Suprapubic skin (tissue), 4 donors: ENCODE data around the gene KCNIP4. TPM values are rescaled to one million over a fixed set of nuclear protein-coding genes. Genes with fewer than 3 reads are reported as not detected.

Source experiments
- DNase-seq, 2 donors: peaks; one replicate each; pipeline ENCODE4 v3.0.0-alpha.2; 2019; ENCODE audit warnings: low spot score in 2 of 2
- H3K27ac ChIP-seq: fragments of 200-600 bp; sonication (generic); one replicate; pipeline ENCODE4 v1.5.1; 2019
- H3K27me3 ChIP-seq: fragments of 200-600 bp; sonication (generic); one replicate; pipeline ENCODE4 v1.5.1; 2019
- H3K36me3 ChIP-seq: fragments of 200-600 bp; sonication (generic); one replicate; pipeline ENCODE4 v1.5.1; 2019
- H3K4me1 ChIP-seq: fragments of 200-600 bp; sonication (generic); one replicate; pipeline ENCODE4 v1.5.1; 2019
- H3K4me3 ChIP-seq: fragments of 200-600 bp; sonication (generic); one replicate; pipeline ENCODE4 v1.5.1; 2019; ENCODE audit warnings: mild to moderate bottlenecking
- H3K9me3 ChIP-seq: fragments of 200-600 bp; sonication (generic); one replicate; pipeline ENCODE4 v1.5.1; 2019
- EP300 ChIP-seq: sonication (generic); formaldehyde crosslinking; IDR thresholded peaks from one replicate; pipeline ENCODE4 v1.6.1; 2017; ENCODE audit warnings: antibody characterized with exemption
- POLR2A ChIP-seq, 2 donors: fragments of 450-650 bp; IDR thresholded peaks; one replicate each; pipeline ENCODE4 v1.6.1; 2017; ENCODE audit warnings: antibody characterized with exemption in 2 of 2, mild to moderate bottlenecking in 2 of 2, moderate library complexity in 2 of 2
- POLR2AphosphoS5 ChIP-seq, 3 donors: sonication (generic); formaldehyde crosslinking; IDR thresholded peaks; one replicate each; pipeline ENCODE4 v1.6.1; 2017; ENCODE audit warnings: antibody characterized with exemption in 3 of 3
- WGBS: methylation state at CpG from one replicate; pipeline ENCODE4 v1.1.5; 2018; 5-methylcytosine and 5-hydroxymethylcytosine counted together
- total RNA-seq, 4 donors: library from RNA; depleted of rRNA; stranded (reverse); fragments of >200 nt; gene quantifications; one replicate each; pipeline ENCODE4 v1.1.0, GENCODE V29; 2016
- TF ChIP-seq, protein P1 (sequence below), 2 donors: fragments of 200-600 bp in 1 of 2; fragments of 450-650 bp in 1 of 2; sonication (generic) in 1 of 2; IDR thresholded peaks; one replicate each; pipeline ENCODE4 v1.5.1; 2016 to 2019; ENCODE audit warnings: antibody characterized with exemption in 2 of 2, mild to moderate bottlenecking in 1 of 2, moderate library complexity in 1 of 2

KCNIP4 gene
- total RNA-seq, 4 donors from 2014 or later = not detected

DNA sequence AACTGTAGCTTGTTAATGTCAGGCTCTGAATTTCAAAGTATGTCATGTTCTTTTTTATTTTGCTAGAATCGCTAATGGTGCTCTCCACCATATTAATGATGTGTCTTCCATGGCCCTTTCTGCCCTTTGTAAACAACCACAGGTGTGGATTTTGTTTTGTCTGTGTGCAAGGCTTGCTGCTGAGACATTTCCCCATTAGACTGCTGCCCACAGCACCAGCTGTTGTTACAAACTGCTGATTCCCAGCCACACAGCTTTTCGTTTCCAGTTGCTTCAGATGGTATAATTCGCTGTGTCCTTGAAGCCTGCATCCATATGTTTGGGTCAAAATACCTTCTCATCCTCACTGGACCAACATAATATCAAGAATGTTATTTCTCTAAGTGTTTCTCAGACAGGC lies 32.8 kb downstream of the KCNIP4 start:
- Histone ChIP-seq H3K4me3 (no peak overlapping the region), H3K4me1 (no peaks in the 10 kb centered on the region), H3K36me3 (no peaks in the 10 kb centered on the region), H3K27me3 (no peaks in the 10 kb centered on the region), H3K27ac (no peak overlapping the region), H3K9me3 (no peaks in the 10 kb centered on the region)
- TF ChIP-seq EP300 = no peak
- TF ChIP-seq POLR2AphosphoS5 (IDR thresholded peaks at IDR 0.05) = no peak
- TF ChIP-seq POLR2A (IDR thresholded peaks at IDR 0.05) = no peak
- TF ChIP-seq, protein P1, sequence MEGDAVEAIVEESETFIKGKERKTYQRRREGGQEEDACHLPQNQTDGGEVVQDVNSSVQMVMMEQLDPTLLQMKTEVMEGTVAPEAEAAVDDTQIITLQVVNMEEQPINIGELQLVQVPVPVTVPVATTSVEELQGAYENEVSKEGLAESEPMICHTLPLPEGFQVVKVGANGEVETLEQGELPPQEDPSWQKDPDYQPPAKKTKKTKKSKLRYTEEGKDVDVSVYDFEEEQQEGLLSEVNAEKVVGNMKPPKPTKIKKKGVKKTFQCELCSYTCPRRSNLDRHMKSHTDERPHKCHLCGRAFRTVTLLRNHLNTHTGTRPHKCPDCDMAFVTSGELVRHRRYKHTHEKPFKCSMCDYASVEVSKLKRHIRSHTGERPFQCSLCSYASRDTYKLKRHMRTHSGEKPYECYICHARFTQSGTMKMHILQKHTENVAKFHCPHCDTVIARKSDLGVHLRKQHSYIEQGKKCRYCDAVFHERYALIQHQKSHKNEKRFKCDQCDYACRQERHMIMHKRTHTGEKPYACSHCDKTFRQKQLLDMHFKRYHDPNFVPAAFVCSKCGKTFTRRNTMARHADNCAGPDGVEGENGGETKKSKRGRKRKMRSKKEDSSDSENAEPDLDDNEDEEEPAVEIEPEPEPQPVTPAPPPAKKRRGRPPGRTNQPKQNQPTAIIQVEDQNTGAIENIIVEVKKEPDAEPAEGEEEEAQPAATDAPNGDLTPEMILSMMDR (IDR thresholded peaks at IDR 0.05) = no peak
- WGBS = 86% methylated on average over 3 of the region's 3 CpGs
- DNase-seq = no peak

DNA sequence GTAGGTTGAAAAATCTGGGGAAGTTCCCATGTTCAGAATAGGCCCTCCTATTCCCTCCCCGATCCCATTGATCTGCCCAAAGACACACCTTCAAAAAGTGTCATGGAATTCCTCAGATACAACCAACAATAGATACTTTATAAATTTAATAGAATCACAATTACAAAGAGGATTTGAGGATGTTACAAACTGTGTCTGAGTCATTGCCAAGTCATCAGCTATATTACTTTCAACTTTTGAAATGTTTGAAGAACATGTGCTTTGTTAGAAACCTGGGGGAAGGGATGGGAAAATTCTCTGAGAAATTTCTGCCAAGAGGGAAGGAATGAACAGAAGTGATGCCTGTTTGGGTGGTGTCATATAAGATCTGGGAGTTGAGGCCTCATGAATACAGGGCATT lies 46.7 kb downstream of the KCNIP4 start:
- WGBS = 85% methylated on average over 1 of the region's 1 CpG
- H3K4me3 ChIP-seq = no peak overlapping the region
- no peaks in the 10 kb centered on the region for H3K4me1 ChIP-seq
- TF ChIP-seq EP300 = no peak
- TF ChIP-seq, protein P1 (IDR thresholded peaks at IDR 0.05) = no peak
- no peak for TF ChIP-seq POLR2AphosphoS5 (IDR thresholded peaks at IDR 0.05)
- no peak for TF ChIP-seq POLR2A (IDR thresholded peaks at IDR 0.05)
- no peaks in the 10 kb centered on the region for H3K36me3 ChIP-seq
- H3K9me3 ChIP-seq = peaks cover 8% of the 10 kb centered on the region
- H3K27ac ChIP-seq = no peak overlapping the region
- DNase-seq = no peak
- no peaks in the 10 kb centered on the region for H3K27me3 ChIP-seq

DNA sequence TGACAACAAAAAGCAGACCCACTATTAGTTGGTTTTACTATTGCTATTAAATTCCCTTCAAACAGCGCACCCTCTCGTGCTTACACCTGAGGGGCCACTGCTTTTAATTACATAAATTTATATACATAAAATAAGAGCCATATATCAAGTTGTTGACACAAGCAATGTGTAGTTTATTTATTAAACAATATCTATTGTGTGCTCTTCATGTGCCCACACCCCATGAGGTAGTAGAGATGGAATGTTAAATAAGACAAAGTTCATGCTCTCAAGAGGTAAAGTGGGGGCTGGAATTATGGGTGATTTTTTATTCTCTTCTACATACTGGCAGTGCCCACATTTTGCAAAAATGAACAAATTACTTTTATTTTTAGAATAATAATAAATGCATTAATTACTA lies 47.3 kb downstream of the KCNIP4 start:
- TF ChIP-seq, protein P1 (IDR thresholded peaks at IDR 0.05) = no peak
- TF ChIP-seq EP300 (no peak), POLR2AphosphoS5 (IDR thresholded peaks at IDR 0.05) (no peak), POLR2A (IDR thresholded peaks at IDR 0.05) (no peak)
- WGBS = 79% methylated on average over 2 of the region's 2 CpGs
- no peak for DNase-seq
- Histone ChIP-seq H3K27ac (no peak overlapping the region), H3K4me1 (no peaks in the 10 kb centered on the region), H3K27me3 (no peaks in the 10 kb centered on the region), H3K4me3 (no peak overlapping the region), H3K9me3 (peaks cover 8% of the 10 kb centered on the region), H3K36me3 (no peaks in the 10 kb centered on the region)

DNA sequence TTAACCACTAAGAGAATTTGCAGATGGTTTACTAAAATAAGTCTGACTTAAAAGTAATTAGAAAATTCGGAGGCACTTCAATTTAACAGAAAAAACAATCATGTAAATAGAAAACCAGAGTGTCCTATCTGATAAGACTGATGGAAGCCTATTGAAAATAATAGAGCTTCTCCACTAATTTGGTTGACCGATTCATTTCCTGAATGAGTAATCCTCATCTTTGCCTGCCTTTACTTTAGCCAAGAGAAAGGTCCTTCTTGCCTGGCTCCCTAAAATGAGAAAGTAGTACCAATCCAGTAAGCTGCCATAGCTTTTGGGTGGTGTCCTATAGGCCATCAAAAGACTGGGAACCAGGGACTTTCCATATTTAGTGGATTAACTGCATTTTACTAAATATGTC lies 48.4 kb downstream of the KCNIP4 start:
- H3K27ac ChIP-seq = no peak overlapping the region
- no peaks in the 10 kb centered on the region for H3K36me3 ChIP-seq
- no peak for DNase-seq
- WGBS = 23% methylated on average over 2 of the region's 2 CpGs
- TF ChIP-seq POLR2AphosphoS5 (IDR thresholded peaks at IDR 0.05) (no peak), POLR2A (IDR thresholded peaks at IDR 0.05) (no peak), EP300 (no peak)
- TF ChIP-seq, protein P1 (IDR thresholded peaks at IDR 0.05) = no peak
- H3K9me3 ChIP-seq = peaks cover 8% of the 10 kb centered on the region
- no peak overlapping the region for H3K4me3 ChIP-seq
- H3K27me3 ChIP-seq = no peaks in the 10 kb centered on the region
- H3K4me1 ChIP-seq = no peaks in the 10 kb centered on the region

DNA sequence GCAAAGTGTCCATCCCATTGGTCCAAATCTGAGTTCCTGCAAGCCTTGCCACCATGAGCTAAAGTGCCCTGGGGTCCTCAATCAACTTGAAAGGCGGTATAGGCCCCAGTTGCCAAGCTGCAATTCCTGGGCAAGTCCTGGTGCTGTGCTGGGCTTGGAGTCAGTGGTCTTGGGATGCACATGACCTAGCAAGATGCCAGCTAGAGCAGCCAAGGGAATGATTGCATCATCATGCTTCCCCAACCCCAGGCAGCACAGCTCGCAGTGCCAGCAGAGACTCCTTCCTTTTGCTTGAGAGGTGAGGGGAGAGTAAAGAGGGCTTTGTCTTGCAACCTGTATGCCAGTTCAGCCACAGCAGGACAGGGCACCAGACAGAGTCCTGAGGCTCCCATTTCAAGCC lies 50.5 kb downstream of the KCNIP4 start:
- H3K36me3 ChIP-seq = no peaks in the 10 kb centered on the region
- TF ChIP-seq POLR2AphosphoS5 (IDR thresholded peaks at IDR 0.05) (no peak), EP300 (no peak), POLR2A (IDR thresholded peaks at IDR 0.05) (no peak)
- 80% methylated on average over 1 of the region's 2 CpGs for WGBS
- no peaks in the 10 kb centered on the region for H3K4me1 ChIP-seq
- no peak overlapping the region for H3K4me3 ChIP-seq
- H3K27ac ChIP-seq = no peak overlapping the region
- DNase-seq = no peak
- no peaks in the 10 kb centered on the region for H3K27me3 ChIP-seq
- peaks cover 8% of the 10 kb centered on the region for H3K9me3 ChIP-seq

DNA sequence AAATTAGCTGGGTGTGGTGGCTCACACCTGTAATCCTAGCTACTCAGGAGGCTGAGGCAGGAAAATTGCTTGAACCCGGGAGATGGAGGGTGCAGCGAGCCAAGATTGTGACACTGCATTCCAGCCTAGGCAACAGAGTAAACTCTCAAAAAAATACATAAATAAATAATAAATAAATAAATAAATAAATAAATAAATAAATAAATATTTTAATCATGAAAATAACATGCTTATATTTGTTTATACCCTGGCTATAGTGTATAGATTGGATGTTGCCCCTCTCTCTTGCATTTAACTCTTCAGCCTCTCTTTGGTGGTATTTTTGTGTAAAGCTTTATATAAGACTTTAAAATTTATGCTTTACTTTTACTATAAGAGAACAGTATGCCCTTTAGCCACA lies 51.8 kb downstream of the KCNIP4 start:
- WGBS = 94% methylated on average over 2 of the region's 2 CpGs
- TF ChIP-seq EP300 (no peak), POLR2AphosphoS5 (IDR thresholded peaks at IDR 0.05) (no peak), POLR2A (IDR thresholded peaks at IDR 0.05) (no peak)
- TF ChIP-seq, protein P1 (IDR thresholded peaks at IDR 0.05) = no peak
- Histone ChIP-seq H3K4me1 (no peaks in the 10 kb centered on the region), H3K9me3 (peaks cover 8% of the 10 kb centered on the region), H3K27ac (no peak overlapping the region), H3K4me3 (no peak overlapping the region), H3K27me3 (no peaks in the 10 kb centered on the region), H3K36me3 (no peaks in the 10 kb centered on the region)
- no peak for DNase-seq
